OCI-LY7 (cell line): ENCODE measurements around the gene HS2ST1.

Experiments
- EZH2phosphoT487 ChIP-seq: fragments of 200-600 bp; sonication (generic); IDR thresholded peaks from 2 replicates; pipeline ENCODE4 v1.6.1; 2018; ENCODE audit warnings: low read depth, borderline replicate concordance, mild to moderate bottlenecking, mixed run types, antibody characterized with exemption, low read length, moderate library complexity, mixed read lengths
- TF ChIP-seq, protein P1 (sequence below): fragments of 200-600 bp; sonication (generic); conservative IDR thresholded peaks from 2 replicates; pipeline ENCODE4 v1.5.1; 2014; ENCODE audit warnings: mild to moderate bottlenecking, antibody characterized with exemption, low read length, moderate library complexity, mixed read lengths

DNA sequence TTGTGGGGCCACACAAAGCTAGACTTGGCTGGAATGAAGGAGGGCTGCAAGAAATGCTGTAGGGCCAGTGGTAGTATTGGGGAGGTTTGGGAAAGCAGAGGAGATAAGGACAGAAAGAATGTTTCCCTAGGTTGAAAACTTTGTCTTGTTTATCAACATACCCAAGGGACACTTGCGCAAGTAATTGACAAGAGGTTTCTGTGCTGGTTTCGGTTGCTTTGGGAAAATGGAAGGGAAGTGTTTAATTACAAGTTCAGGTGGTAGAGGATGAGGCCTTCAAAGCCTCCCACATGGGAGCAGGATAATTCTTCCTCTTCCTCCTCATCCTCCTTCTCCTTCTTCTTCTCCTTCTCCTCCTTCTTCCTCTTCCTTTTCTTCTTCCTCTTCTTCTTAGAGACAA lies 232.1 kb downstream of the HS2ST1 start:
- TF ChIP-seq, protein P1, sequence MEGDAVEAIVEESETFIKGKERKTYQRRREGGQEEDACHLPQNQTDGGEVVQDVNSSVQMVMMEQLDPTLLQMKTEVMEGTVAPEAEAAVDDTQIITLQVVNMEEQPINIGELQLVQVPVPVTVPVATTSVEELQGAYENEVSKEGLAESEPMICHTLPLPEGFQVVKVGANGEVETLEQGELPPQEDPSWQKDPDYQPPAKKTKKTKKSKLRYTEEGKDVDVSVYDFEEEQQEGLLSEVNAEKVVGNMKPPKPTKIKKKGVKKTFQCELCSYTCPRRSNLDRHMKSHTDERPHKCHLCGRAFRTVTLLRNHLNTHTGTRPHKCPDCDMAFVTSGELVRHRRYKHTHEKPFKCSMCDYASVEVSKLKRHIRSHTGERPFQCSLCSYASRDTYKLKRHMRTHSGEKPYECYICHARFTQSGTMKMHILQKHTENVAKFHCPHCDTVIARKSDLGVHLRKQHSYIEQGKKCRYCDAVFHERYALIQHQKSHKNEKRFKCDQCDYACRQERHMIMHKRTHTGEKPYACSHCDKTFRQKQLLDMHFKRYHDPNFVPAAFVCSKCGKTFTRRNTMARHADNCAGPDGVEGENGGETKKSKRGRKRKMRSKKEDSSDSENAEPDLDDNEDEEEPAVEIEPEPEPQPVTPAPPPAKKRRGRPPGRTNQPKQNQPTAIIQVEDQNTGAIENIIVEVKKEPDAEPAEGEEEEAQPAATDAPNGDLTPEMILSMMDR: no peak
- no peak for TF ChIP-seq EZH2phosphoT487
